22Rv1 (cell line): ENCODE results near the gene RB1.

Experiments
- ZFX ChIP-seq: fragments of 450-650 bp; IDR thresholded peaks from 2 replicates; pipeline ENCODE4 v1.6.1; 2017; ENCODE audit warnings: antibody characterized with exemption, borderline replicate concordance
- TF ChIP-seq, protein P1 (sequence below): fragments of 450-650 bp; IDR thresholded peaks from 2 replicates; pipeline ENCODE4 v1.5.1; 2017; ENCODE audit warnings: mild to moderate bottlenecking

DNA sequence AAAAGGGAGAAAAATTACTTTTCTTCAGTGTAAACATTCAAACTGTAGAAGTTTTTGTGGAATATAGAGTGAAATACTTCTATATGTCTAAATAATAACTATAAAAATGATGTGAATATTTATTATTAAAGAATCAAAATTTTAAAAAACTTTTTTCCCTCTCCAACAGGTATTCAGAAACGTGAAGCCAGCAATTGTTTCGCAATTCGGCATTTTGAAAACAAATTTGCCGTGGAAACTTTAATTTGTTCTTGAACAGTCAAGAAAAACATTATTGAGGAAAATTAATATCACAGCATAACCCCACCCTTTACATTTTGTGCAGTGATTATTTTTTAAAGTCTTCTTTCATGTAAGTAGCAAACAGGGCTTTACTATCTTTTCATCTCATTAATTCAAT lies 42.6 kb upstream of the RB1 start:
- TF ChIP-seq ZFX = no peak
- TF ChIP-seq, protein P1, sequence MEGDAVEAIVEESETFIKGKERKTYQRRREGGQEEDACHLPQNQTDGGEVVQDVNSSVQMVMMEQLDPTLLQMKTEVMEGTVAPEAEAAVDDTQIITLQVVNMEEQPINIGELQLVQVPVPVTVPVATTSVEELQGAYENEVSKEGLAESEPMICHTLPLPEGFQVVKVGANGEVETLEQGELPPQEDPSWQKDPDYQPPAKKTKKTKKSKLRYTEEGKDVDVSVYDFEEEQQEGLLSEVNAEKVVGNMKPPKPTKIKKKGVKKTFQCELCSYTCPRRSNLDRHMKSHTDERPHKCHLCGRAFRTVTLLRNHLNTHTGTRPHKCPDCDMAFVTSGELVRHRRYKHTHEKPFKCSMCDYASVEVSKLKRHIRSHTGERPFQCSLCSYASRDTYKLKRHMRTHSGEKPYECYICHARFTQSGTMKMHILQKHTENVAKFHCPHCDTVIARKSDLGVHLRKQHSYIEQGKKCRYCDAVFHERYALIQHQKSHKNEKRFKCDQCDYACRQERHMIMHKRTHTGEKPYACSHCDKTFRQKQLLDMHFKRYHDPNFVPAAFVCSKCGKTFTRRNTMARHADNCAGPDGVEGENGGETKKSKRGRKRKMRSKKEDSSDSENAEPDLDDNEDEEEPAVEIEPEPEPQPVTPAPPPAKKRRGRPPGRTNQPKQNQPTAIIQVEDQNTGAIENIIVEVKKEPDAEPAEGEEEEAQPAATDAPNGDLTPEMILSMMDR = no peak
